ENCODE results near the gene DCAF11.

GRCh38 chr14:24150061-24150460, 35.5 kb downstream of the DCAF11 start:
- no peak for TF ChIP-seq ZNF670 (CRISPR knock-in tag; IDR thresholded peaks at IDR 0.05; ENCODE audit: borderline replicate concordance)
- TF ChIP-seq PBX3 (CRISPR knock-in tag; IDR thresholded peaks at IDR 0.05; ENCODE audit: borderline replicate concordance), result no peak
- TF ChIP-seq YEATS4 (CRISPR knock-in tag; IDR thresholded peaks at IDR 0.05; ENCODE audit: borderline replicate concordance), result no peak
- no peak for TF ChIP-seq TARDBP (CRISPR knock-in tag; IDR thresholded peaks at IDR 0.05)
- TF ChIP-seq THAP7 (CRISPR knock-in tag; IDR thresholded peaks at IDR 0.05), result no peak
- TF ChIP-seq HDAC2 (CRISPR knock-in tag; IDR thresholded peaks at IDR 0.05), result no peak
